Activated T-helper 1 cell treated with anti-CD3 and anti-CD28 coated beads, Interleukin-12 subunit alpha, Interleukin-12 subunit beta, Interleukin-2, Interleukin-4 antibody, amounts not matched to agents 30 ng/mL and 10 ng/mL and 1 ng/mL, durations not matched to agents 14 hours and 24 hours and 36 hours (primary cell): ENCODE results near the gene GRM2. TPM values are rescaled to one million over a fixed set of nuclear protein-coding genes. Genes with fewer than 3 reads are reported as not detected.

Experiments used
- DNase-seq: peaks from one replicate; pipeline ENCODE4 v3.0.0; 2021; ENCODE audit warnings: low spot score
- H3K27ac Mint-ChIP-seq: one replicate; pipeline ENCODE4 v1.8.0; 2021; ENCODE audit warnings: mild to moderate bottlenecking, mixed read lengths
- H3K27me3 Mint-ChIP-seq: one replicate; pipeline ENCODE4 v1.8.0; 2022; ENCODE audit warnings: mild to moderate bottlenecking, moderate library complexity, mixed read lengths; ENCODE audit not compliant: insufficient read depth
- H3K36me3 Mint-ChIP-seq: one replicate; pipeline ENCODE4 v1.8.0; 2021; ENCODE audit warnings: low read depth, mixed read lengths
- H3K4me1 Mint-ChIP-seq: one replicate; pipeline ENCODE4 v1.8.0; 2021; ENCODE audit warnings: low read depth, mixed read lengths
- H3K4me3 Mint-ChIP-seq: one replicate; pipeline ENCODE4 v1.8.0; 2021; ENCODE audit warnings: mild to moderate bottlenecking, moderate library complexity, mixed read lengths
- H3K9me3 Mint-ChIP-seq: one replicate; pipeline ENCODE4 v1.8.0; 2021; ENCODE audit warnings: mixed read lengths
- intact Hi-C: fragments of 100-400 bp; cut with micrococcal nuclease; formaldehyde crosslinking; loops from one replicate; pipeline ENCODE4 v1.15.1; 2024
- total RNA-seq: library from RNA; stranded (reverse); gene quantifications from 2 replicates; pipeline ENCODE4 v1.2.3, GENCODE V29; 2022

GRM2 gene
- total RNA-seq, 1 donor from 2014 or later = 1.0 TPM

GRCh38 chr3:51700403-51700802 is 6.5 kb upstream of the GRM2 start:
- no peaks in the 10 kb centered on the region for H3K27me3 Mint-ChIP-seq
- DNase-seq = no peak
- no peak overlapping the region for H3K4me3 Mint-ChIP-seq
- H3K27ac Mint-ChIP-seq = no peak overlapping the region
- intact Hi-C loops = no loop called here
- no peaks in the 10 kb centered on the region for H3K9me3 Mint-ChIP-seq
- peaks cover 20% of the 10 kb centered on the region for H3K4me1 Mint-ChIP-seq
- peaks cover 23% of the 10 kb centered on the region for H3K36me3 Mint-ChIP-seq

- Mint-ChIP-seq H3K36me3 (peaks cover 23% of the 10 kb centered on the region), H3K27ac (no peak overlapping the region), H3K9me3 (no peaks in the 10 kb centered on the region), H3K4me1 (peaks cover 20% of the 10 kb centered on the region), H3K4me3 (no peak overlapping the region), H3K27me3 (no peaks in the 10 kb centered on the region)
- no peak for DNase-seq
- intact Hi-C loops = no loop called here
Measured at GRCh38 chr3:51702156-51702555, 4.7 kb upstream of the GRM2 start.

GRCh38 chr3:51703068-51703760 is 3.7 kb upstream of the GRM2 start:
- no peaks in the 10 kb centered on the region for H3K9me3 Mint-ChIP-seq
- intact Hi-C loops = no loop called here
- peaks cover 20% of the 10 kb centered on the region for H3K36me3 Mint-ChIP-seq
- H3K27me3 Mint-ChIP-seq = peaks cover 2% of the 10 kb centered on the region
- H3K4me1 Mint-ChIP-seq = peaks cover 17% of the 10 kb centered on the region
- no peak overlapping the region for H3K4me3 Mint-ChIP-seq
- H3K27ac Mint-ChIP-seq = no peak overlapping the region
- DNase-seq = no peak

GRCh38 chr3:51703761-51704510 is 2.9 kb upstream of the GRM2 start:
- H3K27ac Mint-ChIP-seq = peak overlapping the region; percentile 23
- no peak for DNase-seq
- H3K4me1 Mint-ChIP-seq = peaks cover 10% of the 10 kb centered on the region
- peaks cover 2% of the 10 kb centered on the region for H3K27me3 Mint-ChIP-seq
- H3K4me3 Mint-ChIP-seq = no peak overlapping the region
- H3K9me3 Mint-ChIP-seq = no peaks in the 10 kb centered on the region
- peaks cover 18% of the 10 kb centered on the region for H3K36me3 Mint-ChIP-seq
- intact Hi-C loops = no loop called here

- no peak for DNase-seq
- intact Hi-C loops = no loop called here
- peaks cover 2% of the 10 kb centered on the region for H3K27me3 Mint-ChIP-seq
- H3K27ac Mint-ChIP-seq = no peak overlapping the region
- H3K4me1 Mint-ChIP-seq = peaks cover 4% of the 10 kb centered on the region
- no peaks in the 10 kb centered on the region for H3K9me3 Mint-ChIP-seq
- H3K4me3 Mint-ChIP-seq = no peak overlapping the region
- H3K36me3 Mint-ChIP-seq = peaks cover 15% of the 10 kb centered on the region
Measured at GRCh38 chr3:51704511-51704950, 2.3 kb upstream of the GRM2 start.

- intact Hi-C loops = no loop called here
Measured at GRCh38 chr3:51705276-51706020, 1.4 kb upstream of the GRM2 start.

GRCh38 chr3:51706021-51706485 is 815 bp upstream of the GRM2 start:
- Mint-ChIP-seq H3K4me1 (peaks cover 8% of the 10 kb centered on the region), H3K36me3 (peaks cover 10% of the 10 kb centered on the region), H3K9me3 (no peaks in the 10 kb centered on the region), H3K4me3 (no peak overlapping the region), H3K27me3 (peaks cover 4% of the 10 kb centered on the region), H3K27ac (no peak overlapping the region)
- no peak for DNase-seq
- intact Hi-C loops = no loop called here

More at GRCh38 chr3:51705276-51706020, 1.4 kb upstream of the GRM2 start:
- DNase-seq = no peak
- Mint-ChIP-seq H3K4me3 (no peak overlapping the region), H3K27ac (no peak overlapping the region), H3K4me1 (peaks cover 8% of the 10 kb centered on the region), H3K9me3 (no peaks in the 10 kb centered on the region), H3K36me3 (peaks cover 10% of the 10 kb centered on the region), H3K27me3 (peaks cover 4% of the 10 kb centered on the region)

- DNase-seq = no peak
Measured at GRCh38 chr3:51708216-51708845, 1.5 kb downstream of the GRM2 start.

GRCh38 chr3:51709004-51709420 is 2.1 kb downstream of the GRM2 start:
- intact Hi-C loops = loop anchor here (2.0 kb wide), 1 partner anchor 38 kb away; the partner anchor contains the start of gene TEX264
- Mint-ChIP-seq H3K36me3 (peaks cover 10% of the 10 kb centered on the region), H3K4me3 (no peak overlapping the region), H3K27me3 (peaks cover 4% of the 10 kb centered on the region), H3K9me3 (no peaks in the 10 kb centered on the region), H3K4me1 (peaks cover 8% of the 10 kb centered on the region), H3K27ac (peak overlapping the region; percentile 35)
- no peak for DNase-seq

More at GRCh38 chr3:51708216-51708845, 1.5 kb downstream of the GRM2 start:
- no peak overlapping the region for H3K27ac Mint-ChIP-seq
- H3K4me1 Mint-ChIP-seq = peaks cover 8% of the 10 kb centered on the region
- peaks cover 10% of the 10 kb centered on the region for H3K36me3 Mint-ChIP-seq
- peaks cover 4% of the 10 kb centered on the region for H3K27me3 Mint-ChIP-seq
- H3K4me3 Mint-ChIP-seq = no peak overlapping the region
- no peaks in the 10 kb centered on the region for H3K9me3 Mint-ChIP-seq
- intact Hi-C loops = loop anchor here (2.0 kb wide), 1 partner anchor 38 kb away; the partner anchor contains the start of gene TEX264

- Mint-ChIP-seq H3K9me3 (no peaks in the 10 kb centered on the region), H3K27me3 (peaks cover 4% of the 10 kb centered on the region), H3K4me1 (peaks cover 8% of the 10 kb centered on the region), H3K27ac (peak overlapping the region; percentile 98), H3K36me3 (peaks cover 4% of the 10 kb centered on the region), H3K4me3 (peak overlapping the region; percentile 62)
- no peak for DNase-seq
- intact Hi-C loops = loop anchor here (2.0 kb wide), 1 partner anchor 39 kb away; the partner anchor contains the start of gene TEX264
Measured at GRCh38 chr3:51709675-51710074, 2.8 kb downstream of the GRM2 start.

GRCh38 chr3:51710631-51711351 is 3.9 kb downstream of the GRM2 start:
- Mint-ChIP-seq H3K27ac (no peak overlapping the region), H3K36me3 (peaks cover 2% of the 10 kb centered on the region), H3K4me3 (no peak overlapping the region), H3K9me3 (no peaks in the 10 kb centered on the region), H3K4me1 (peaks cover 8% of the 10 kb centered on the region), H3K27me3 (peaks cover 4% of the 10 kb centered on the region)
- intact Hi-C loops = no loop called here
- no peak for DNase-seq
